Glutamatergic neuron (in vitro differentiated cells): ENCODE measurements around the gene RCN2. TPM values are rescaled to one million over a fixed set of nuclear protein-coding genes. Genes with fewer than 3 reads are reported as not detected.
"Not testable (repeated sequence)": the region's sequence is repeated elsewhere in the genome, so short reads cannot be mapped to it uniquely, and the experiment has no call there.

Experiments
- DNase-seq: peaks from one replicate; pipeline ENCODE4 v3.0.0; 2022
- H3K27ac Mint-ChIP-seq: one replicate; pipeline ENCODE4 v1.8.0; 2020; ENCODE audit warnings: mild to moderate bottlenecking, mixed read lengths, inconsistent platforms; ENCODE audit not compliant: unreplicated experiment
- H3K27me3 Mint-ChIP-seq: one replicate; pipeline ENCODE4 v1.8.0; 2020; ENCODE audit warnings: mild to moderate bottlenecking, moderate library complexity, mixed read lengths, inconsistent platforms; ENCODE audit not compliant: unreplicated experiment
- H3K36me3 Mint-ChIP-seq: one replicate; pipeline ENCODE4 v1.8.0; 2020; ENCODE audit warnings: mild to moderate bottlenecking, mixed read lengths, inconsistent platforms; ENCODE audit not compliant: unreplicated experiment
- H3K4me1 Mint-ChIP-seq: one replicate; pipeline ENCODE4 v1.8.0; 2020; ENCODE audit warnings: mild to moderate bottlenecking, low read depth, mixed read lengths, inconsistent platforms; ENCODE audit not compliant: unreplicated experiment
- H3K4me3 Mint-ChIP-seq: one replicate; pipeline ENCODE4 v1.8.0; 2020; ENCODE audit warnings: mild to moderate bottlenecking, mixed read lengths, inconsistent platforms; ENCODE audit not compliant: unreplicated experiment
- H3K9me3 Mint-ChIP-seq: one replicate; pipeline ENCODE4 v1.8.0; 2020; ENCODE audit warnings: mild to moderate bottlenecking, moderate library complexity, mixed read lengths, inconsistent platforms; ENCODE audit not compliant: unreplicated experiment
- CTCF ChIP-seq: fragments of 200-600 bp; sonication (generic); IDR thresholded peaks from one replicate; pipeline ENCODE4 v1.5.0; 2021; ENCODE audit not compliant: partially characterized antibody, unreplicated experiment
- total RNA-seq: library from RNA; stranded (reverse); fragmentation: NEBNext Ultra II Directional; extraction: Animal tissue kit (Norgen Biotek cat#: 25700); gene quantifications from one replicate; pipeline ENCODE4 v1.2.1, GENCODE V29; 2021; ENCODE audit not compliant: unreplicated experiment

RCN2 gene
- total RNA-seq, 1 donor from 2014 or later = 137 TPM

GRCh38 chr15:76954744-76955143 lies 23.2 kb downstream of the RCN2 start:
- Mint-ChIP-seq H3K27me3 (no peaks in the 10 kb centered on the region), H3K9me3 (no peaks in the 10 kb centered on the region), H3K27ac (no peak overlapping the region), H3K36me3 (no peaks in the 10 kb centered on the region), H3K4me1 (no peaks in the 10 kb centered on the region), H3K4me3 (no peak overlapping the region)
- TF ChIP-seq CTCF = no peak
- DNase-seq = no peak

GRCh38 chr15:76961268-76962011 lies 29.9 kb downstream of the RCN2 start:
- Mint-ChIP-seq H3K36me3 (no peaks in the 10 kb centered on the region), H3K4me1 (no peaks in the 10 kb centered on the region), H3K27me3 (no peaks in the 10 kb centered on the region), H3K27ac (no peak overlapping the region), H3K4me3 (no peak overlapping the region), H3K9me3 (no peaks in the 10 kb centered on the region)
- TF ChIP-seq CTCF = no peak
- DNase-seq = no peak

GRCh38 chr15:76962337-76963013 lies 30.9 kb downstream of the RCN2 start:
- no peak overlapping the region for H3K4me3 Mint-ChIP-seq
- no peaks in the 10 kb centered on the region for H3K36me3 Mint-ChIP-seq

GRCh38 chr15:76963596-76963995 lies 32.0 kb downstream of the RCN2 start:
- no peak overlapping the region for H3K27ac Mint-ChIP-seq
- no peak for TF ChIP-seq CTCF
- H3K27me3 Mint-ChIP-seq = no peaks in the 10 kb centered on the region

More at GRCh38 chr15:76962337-76963013, 30.9 kb downstream of the RCN2 start:
- DNase-seq = no peak
- Mint-ChIP-seq H3K27ac (no peak overlapping the region), H3K4me1 (no peaks in the 10 kb centered on the region), H3K9me3 (no peaks in the 10 kb centered on the region), H3K27me3 (no peaks in the 10 kb centered on the region)
- no peak for TF ChIP-seq CTCF

GRCh38 chr15:76964157-76964556 lies 32.6 kb downstream of the RCN2 start:
- no peak for DNase-seq
- Mint-ChIP-seq H3K4me1 (no peaks in the 10 kb centered on the region), H3K9me3 (no peaks in the 10 kb centered on the region), H3K36me3 (no peaks in the 10 kb centered on the region), H3K4me3 (no peak overlapping the region), H3K27ac (no peak overlapping the region), H3K27me3 (no peaks in the 10 kb centered on the region)
- no peak for TF ChIP-seq CTCF

More at GRCh38 chr15:76963596-76963995, 32.0 kb downstream of the RCN2 start:
- Mint-ChIP-seq H3K4me1 (no peaks in the 10 kb centered on the region), H3K36me3 (no peaks in the 10 kb centered on the region), H3K9me3 (no peaks in the 10 kb centered on the region), H3K4me3 (no peak overlapping the region)
- no peak for DNase-seq

GRCh38 chr15:76966051-76966450 lies 34.5 kb downstream of the RCN2 start:
- H3K36me3 Mint-ChIP-seq, H3K4me3 Mint-ChIP-seq, H3K4me1 Mint-ChIP-seq, H3K27ac Mint-ChIP-seq, H3K27me3 Mint-ChIP-seq, H3K9me3 Mint-ChIP-seq, DNase-seq: not testable (repeated sequence)
